HepG2 (cell line): ENCODE measurements around the gene LSS.

Source experiments
- EZH2 ChIP-seq: conservative IDR thresholded peaks from 2 replicates; pipeline ENCODE4 v1.6.1; 2012; ENCODE audit warnings: mild to moderate bottlenecking, low read depth, low read length, moderate library complexity
- FOXK2 ChIP-seq: fragments of 450-650 bp; IDR thresholded peaks from 2 replicates; pipeline ENCODE4 v1.6.1; 2016
- GABPA ChIP-seq, 2 experiments: IDR thresholded peaks; 2 replicates each; pipeline ENCODE4 v1.6.1; 2011 to 2016; ENCODE audit warnings: low read depth in 2 of 2, low read length in 1 of 2, missing biosample characterization in 1 of 2, missing genetic modification characterization in 1 of 2
- MYC ChIP-seq: sonication (generic); formaldehyde crosslinking; IDR thresholded peaks from 2 replicates; pipeline ENCODE4 v1.9.0; 2021; ENCODE audit warnings: missing genetic modification reagents, borderline replicate concordance
- ZSCAN29 ChIP-seq: sonication (generic); formaldehyde crosslinking; conservative IDR thresholded peaks from 2 replicates; pipeline ENCODE4 v1.4.0; 2020; ENCODE audit warnings: mild to moderate bottlenecking, missing genetic modification reagents

DNA sequence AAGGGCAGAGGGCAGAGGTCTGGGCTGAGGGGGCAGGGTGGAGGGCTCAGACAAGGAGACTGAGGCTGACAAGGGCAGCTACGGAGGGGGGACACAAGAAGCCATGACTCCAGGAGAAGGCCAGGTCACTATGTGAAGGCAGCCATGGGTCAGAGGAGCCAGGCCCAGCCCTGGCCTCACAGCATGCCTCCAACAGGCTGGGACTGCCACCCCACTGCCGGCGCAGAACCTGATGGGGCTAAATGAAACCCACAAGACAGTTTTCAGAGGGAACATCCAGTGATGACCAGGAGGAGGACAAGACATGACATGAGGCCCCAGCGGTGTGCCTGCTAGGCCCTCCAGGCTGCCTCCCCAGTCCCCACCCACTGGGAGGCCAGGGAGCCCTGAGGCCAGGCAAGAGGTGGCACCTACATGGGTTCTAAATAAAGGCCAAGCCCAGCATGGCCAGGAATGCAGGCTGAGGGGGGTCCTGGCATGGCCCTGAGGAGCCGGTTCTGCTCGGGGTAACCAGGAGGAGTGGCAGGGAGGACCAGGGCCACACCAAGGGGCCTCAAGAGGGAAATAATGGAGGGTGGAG is 27.3 kb upstream of the LSS start:
- TF ChIP-seq FOXK2 (no peak), ZSCAN29 (CRISPR knock-in tag) (no peak), EZH2 (no peak), GABPA (IDR thresholded peaks at IDR 0.05; ENCODE audit: low read depth, low read length) (no peak), GABPA (CRISPR knock-in tag; IDR thresholded peaks at IDR 0.05; ENCODE audit: low read depth) (no peak), MYC (CRISPR knock-in tag) (no peak)
